ENCODE measurements around the gene PRSS12.

PRSS12 gene

GRCh38 chr4:118325431-118325830 lies 27.4 kb downstream of the PRSS12 start:
- no peak for TF ChIP-seq CTCF (IDR thresholded peaks at IDR 0.05; ENCODE audit: insufficient read depth, low read depth, low read length, missing control alignments)
- DNase-seq (ENCODE audit: low read depth), result no peak
- H3K4me3 ChIP-seq (ENCODE audit: low read length), result no peak overlapping the region

- DNase-seq (ENCODE audit: low read depth), result no peak
- no peak overlapping the region for H3K4me3 ChIP-seq (ENCODE audit: low read length)
- TF ChIP-seq CTCF (IDR thresholded peaks at IDR 0.05; ENCODE audit: insufficient read depth, low read depth, low read length, missing control alignments), result no peak
Measured at GRCh38 chr4:118322831-118323502, 29.8 kb downstream of the PRSS12 start.

- DNase-seq (ENCODE audit: low read depth), result peak; percentile 44
- H3K4me3 ChIP-seq (ENCODE audit: low read length), result no peak overlapping the region
- TF ChIP-seq CTCF (IDR thresholded peaks at IDR 0.05; ENCODE audit: insufficient read depth, low read depth, low read length, missing control alignments), result no peak
Measured at GRCh38 chr4:118318931-118319330, 33.9 kb downstream of the PRSS12 start.

- no peak for TF ChIP-seq CTCF (IDR thresholded peaks at IDR 0.05; ENCODE audit: insufficient read depth, low read depth, low read length, missing control alignments)
- peak; percentile 3 for DNase-seq (ENCODE audit: low read depth)
- no peak overlapping the region for H3K4me3 ChIP-seq (ENCODE audit: low read length)
Measured at GRCh38 chr4:118317691-118318090, 35.1 kb downstream of the PRSS12 start.

- no peak for DNase-seq (ENCODE audit: low read depth)
- no peak for TF ChIP-seq CTCF (IDR thresholded peaks at IDR 0.05; ENCODE audit: insufficient read depth, low read depth, low read length, missing control alignments)
Measured at GRCh38 chr4:118314221-118314620, 38.6 kb downstream of the PRSS12 start.

GRCh38 chr4:118313098-118313497 lies 39.7 kb downstream of the PRSS12 start:
- H3K4me3 ChIP-seq (ENCODE audit: low read length), result no peak overlapping the region
- TF ChIP-seq CTCF (IDR thresholded peaks at IDR 0.05; ENCODE audit: insufficient read depth, low read depth, low read length, missing control alignments), result no peak
- DNase-seq (ENCODE audit: low read depth), result no peak

More at GRCh38 chr4:118314221-118314620, 38.6 kb downstream of the PRSS12 start:
- no peak overlapping the region for H3K4me3 ChIP-seq (ENCODE audit: low read length)
